ENCODE measurements around the gene TTLL12.
A peak's percentile ranks its signal among the peaks of the same experiment; 100 is the strongest.

TTLL12 gene

DNA sequence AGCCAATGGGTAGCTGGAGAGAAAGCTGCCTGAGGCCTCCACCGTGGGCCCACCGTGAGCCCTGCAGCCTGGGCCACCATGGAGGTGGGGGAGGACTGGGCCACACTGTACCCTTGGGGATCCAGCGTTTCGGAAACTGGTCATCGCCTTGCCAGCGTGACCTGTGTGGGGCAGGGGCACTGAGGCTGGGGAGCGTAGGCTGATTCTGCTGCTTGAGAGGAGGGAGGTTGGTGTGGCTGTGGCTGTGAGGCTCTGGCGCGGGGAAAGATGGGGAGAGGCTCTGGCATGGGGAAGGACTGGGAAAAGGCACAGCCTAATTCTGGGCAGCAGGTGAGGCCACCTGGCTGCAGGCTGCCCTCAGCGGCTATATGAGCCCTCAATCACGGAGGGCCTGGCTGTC is 12.6 kb upstream of the TTLL12 start:
- no peak for DNase-seq (ENCODE audit: low read depth)

DNA sequence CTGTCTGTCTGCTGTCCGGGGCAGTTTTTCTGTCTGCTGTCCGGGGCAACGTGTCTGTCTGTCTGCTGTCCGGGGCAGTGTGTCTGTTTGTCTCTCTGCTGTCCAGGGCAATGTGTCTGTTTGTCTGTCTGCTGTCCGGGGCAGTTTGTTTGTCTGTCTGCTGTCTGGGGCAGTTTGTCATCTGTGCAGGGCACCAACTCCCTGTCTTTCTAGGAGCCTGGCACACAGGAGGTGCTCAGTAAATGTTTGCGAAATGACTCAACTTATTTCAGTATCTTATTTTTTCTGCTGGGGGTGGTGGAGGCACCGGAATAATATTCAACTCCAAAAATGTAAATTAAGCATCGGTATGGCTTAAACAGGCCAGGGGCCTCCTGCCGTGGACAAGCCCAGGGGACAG is 12.0 kb upstream of the TTLL12 start:
- DNase-seq (ENCODE audit: low read depth) = no peak

GRCh38 chr22:43198126-43198525 is 11.2 kb upstream of the TTLL12 start:
- DNase-seq (ENCODE audit: low read depth) = no peak

DNA sequence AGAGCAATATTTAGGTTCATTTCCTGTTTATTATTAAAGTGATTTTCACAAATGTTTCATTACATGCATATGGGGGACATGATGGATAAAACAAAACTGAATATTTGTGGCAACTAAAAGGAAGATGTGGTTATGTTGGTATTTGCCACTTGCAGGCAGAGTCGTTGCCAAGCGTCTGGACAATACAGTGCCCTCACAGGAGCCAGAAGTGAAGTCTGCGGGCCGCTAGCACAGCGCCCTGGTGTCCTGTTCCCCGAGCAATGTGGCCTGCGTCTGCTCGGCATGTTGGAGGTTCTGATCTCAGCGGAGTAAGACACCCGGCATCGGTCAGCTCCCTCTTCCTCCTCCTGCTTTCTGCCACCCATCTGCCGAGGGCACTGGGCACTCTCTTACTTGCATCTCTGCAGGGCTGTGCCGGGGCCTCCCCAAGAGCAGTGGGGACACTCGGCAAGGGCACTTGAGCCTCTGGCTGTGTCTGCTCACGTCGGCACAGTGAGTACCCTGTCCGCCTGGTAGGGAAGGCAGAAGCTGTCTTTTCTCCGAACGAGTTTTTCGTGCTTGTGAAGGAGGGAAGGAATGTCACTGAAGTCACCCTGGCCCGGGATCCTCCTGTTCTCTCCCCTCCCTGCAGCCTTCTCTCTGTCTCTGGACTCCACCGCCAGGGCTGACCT is 10.5 kb upstream of the TTLL12 start:
- DNase-seq (ENCODE audit: low read depth) = no peak

DNA sequence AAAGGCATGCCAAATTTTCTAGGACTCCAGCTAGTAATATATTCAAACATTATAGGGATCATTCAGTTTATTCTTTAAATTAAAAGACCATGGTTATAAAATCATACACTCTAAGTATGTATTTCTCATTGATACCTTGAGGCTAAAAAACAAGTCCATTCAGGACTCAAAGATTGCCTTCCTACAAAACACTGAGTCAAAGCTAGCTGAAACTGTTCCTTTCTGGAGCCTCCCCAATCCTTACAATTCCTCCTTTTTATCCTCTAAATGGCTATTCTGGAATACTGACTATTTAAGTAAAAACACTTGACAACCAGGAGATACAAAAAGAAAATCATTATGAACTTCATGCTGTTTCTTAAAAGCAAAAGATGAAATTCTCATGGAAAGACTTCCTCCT is 4.9 kb upstream of the TTLL12 start:
- no peak for DNase-seq (ENCODE audit: low read depth)

GRCh38 chr22:43188829-43189545 is 2.1 kb upstream of the TTLL12 start:
- no peak for DNase-seq (ENCODE audit: low read depth)

GRCh38 chr22:43187171-43188099 is 501 bp upstream of the TTLL12 start:
- peak; percentile 91 for DNase-seq (ENCODE audit: low read depth)

GRCh38 chr22:43185860-43186261 is 1.1 kb downstream of the TTLL12 start:
- DNase-seq (ENCODE audit: low read depth) = no peak

- DNase-seq (ENCODE audit: low read depth) = no peak
These were observed 3.2 kb downstream of the TTLL12 start for GRCh38 chr22:43183496-43184277.

DNA sequence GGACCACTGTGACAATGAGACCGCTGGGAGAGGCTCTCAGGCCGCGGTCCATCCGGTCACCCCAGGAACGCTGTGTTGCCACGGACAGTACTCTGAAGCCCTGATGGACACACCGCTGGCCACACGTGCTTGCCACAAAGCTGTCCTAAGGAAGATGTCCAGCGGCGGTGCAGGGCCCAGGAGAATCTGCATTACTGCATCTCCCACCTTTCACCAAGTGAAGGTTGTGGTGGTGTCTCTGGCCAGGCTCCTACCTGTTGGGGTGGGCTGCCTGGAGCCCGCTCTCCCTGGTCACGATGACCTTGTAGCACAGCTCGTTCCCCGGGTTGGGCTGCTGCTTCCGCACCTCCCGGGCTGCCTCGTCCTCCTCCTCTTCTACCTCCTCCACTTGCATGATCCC is 4.2 kb downstream of the TTLL12 start:
- DNase-seq (ENCODE audit: low read depth) = no peak

DNA sequence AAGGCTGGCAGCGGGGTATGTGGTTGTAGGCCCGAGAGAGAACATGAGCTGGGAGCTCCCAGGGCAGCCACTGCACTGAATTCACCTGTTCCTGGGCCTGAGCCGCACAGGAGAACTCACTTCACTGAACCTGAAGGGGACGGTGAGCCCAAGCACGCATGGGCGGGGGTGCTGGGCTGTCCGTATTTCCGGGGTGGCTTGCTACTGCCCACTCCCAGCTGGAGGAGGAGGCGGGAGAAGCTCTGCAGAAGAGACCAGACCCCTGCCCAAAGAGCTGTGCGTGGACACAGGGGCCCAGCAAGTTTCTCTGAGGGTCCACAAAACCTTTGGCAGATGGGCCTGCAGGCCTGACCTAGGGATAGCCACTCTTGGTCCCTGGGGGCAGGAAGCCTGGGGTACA is 4.8 kb downstream of the TTLL12 start:
- no peak for DNase-seq (ENCODE audit: low read depth)

- DNase-seq (ENCODE audit: low read depth) = no peak
These were observed 5.4 kb downstream of the TTLL12 start for GRCh38 chr22:43181321-43182076.

DNA sequence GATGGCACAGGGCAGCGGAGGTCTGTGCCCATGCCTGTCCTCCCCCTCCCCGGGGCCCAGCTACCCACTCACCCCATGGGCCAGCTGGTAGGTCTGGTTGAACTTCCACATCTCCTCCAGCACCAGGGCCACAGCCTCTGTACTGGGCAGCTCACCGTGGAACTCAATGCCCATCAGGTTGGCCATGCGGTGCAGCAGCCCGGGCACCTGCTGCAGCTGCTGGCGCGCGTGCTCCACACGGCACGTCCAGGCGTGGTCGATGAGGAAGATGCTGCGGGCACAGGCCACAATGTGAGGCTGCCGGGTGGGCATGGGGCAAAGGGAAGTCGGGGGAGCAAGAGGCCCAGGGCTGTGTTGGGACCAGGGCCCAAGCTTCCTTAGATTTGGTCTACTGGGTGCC is 6.3 kb downstream of the TTLL12 start:
- DNase-seq (ENCODE audit: low read depth) = no peak

DNA sequence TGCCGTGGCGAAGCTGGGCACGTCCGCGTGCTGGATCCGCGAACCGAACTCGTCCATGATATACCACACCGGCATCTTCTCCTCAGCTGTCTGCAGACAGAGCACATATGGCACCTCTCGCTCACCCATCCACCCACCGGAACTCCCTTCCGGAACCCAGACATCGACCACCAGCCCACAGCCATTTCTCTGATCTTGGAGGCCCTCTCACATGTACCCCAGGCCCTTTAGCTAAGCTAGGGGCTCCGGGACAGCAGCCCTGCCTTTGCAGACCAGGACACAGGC is 7.1 kb downstream of the TTLL12 start:
- no peak for DNase-seq (ENCODE audit: low read depth)

GRCh38 chr22:43179146-43179910 is 7.6 kb downstream of the TTLL12 start:
- no peak for DNase-seq (ENCODE audit: low read depth)

DNA sequence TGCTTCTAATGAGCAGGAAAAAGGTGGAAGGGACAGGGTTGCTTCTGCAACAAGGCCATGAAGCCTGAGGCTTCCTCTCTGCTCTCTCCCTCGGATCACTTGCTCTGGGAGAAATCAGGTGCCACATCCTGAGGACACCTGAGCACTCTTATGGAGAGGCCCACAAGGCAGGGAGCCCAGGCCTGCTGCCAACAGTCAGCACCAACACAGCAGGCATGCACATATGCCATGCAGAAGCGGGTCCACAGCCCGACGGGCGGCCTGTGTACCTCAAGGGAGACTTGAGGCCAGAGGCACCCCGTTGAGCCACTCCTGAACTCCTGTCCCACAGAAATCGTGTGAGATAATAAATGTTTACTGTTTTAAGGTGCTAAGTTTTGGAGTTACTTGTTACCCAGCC is 9.5 kb downstream of the TTLL12 start:
- no peak for DNase-seq (ENCODE audit: low read depth)

- DNase-seq (ENCODE audit: low read depth) = no peak
These were observed 10.8 kb downstream of the TTLL12 start for GRCh38 chr22:43176090-43176489.

GRCh38 chr22:43174941-43175531 is 11.9 kb downstream of the TTLL12 start:
- no peak for DNase-seq (ENCODE audit: low read depth)

GRCh38 chr22:43173976-43174720 is 12.8 kb downstream of the TTLL12 start:
- DNase-seq (ENCODE audit: low read depth) = no peak

GRCh38 chr22:43173566-43173965 is 13.4 kb downstream of the TTLL12 start:
- no peak for DNase-seq (ENCODE audit: low read depth)

Data from stimulated activated CD8-positive, alpha-beta memory T cell treated with anti-CD3 and anti-CD28 coated beads, Interleukin-7, amount 100 ng/mL, for 24 hours (primary cell).